Measurements from ENCODE around the gene TAF1C. TPM values are rescaled to one million over a fixed set of nuclear protein-coding genes. Genes with fewer than 3 reads are reported as not detected.
A peak's percentile ranks its signal among the peaks of the same experiment; 100 is the strongest.

The TAF1C gene, protein sequence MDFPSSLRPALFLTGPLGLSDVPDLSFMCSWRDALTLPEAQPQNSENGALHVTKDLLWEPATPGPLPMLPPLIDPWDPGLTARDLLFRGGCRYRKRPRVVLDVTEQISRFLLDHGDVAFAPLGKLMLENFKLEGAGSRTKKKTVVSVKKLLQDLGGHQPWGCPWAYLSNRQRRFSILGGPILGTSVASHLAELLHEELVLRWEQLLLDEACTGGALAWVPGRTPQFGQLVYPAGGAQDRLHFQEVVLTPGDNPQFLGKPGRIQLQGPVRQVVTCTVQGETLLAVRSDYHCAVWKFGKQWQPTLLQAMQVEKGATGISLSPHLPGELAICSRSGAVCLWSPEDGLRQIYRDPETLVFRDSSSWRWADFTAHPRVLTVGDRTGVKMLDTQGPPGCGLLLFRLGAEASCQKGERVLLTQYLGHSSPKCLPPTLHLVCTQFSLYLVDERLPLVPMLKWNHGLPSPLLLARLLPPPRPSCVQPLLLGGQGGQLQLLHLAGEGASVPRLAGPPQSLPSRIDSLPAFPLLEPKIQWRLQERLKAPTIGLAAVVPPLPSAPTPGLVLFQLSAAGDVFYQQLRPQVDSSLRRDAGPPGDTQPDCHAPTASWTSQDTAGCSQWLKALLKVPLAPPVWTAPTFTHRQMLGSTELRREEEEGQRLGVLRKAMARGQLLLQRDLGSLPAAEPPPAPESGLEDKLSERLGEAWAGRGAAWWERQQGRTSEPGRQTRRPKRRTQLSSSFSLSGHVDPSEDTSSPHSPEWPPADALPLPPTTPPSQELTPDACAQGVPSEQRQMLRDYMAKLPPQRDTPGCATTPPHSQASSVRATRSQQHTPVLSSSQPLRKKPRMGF
- 116 and 351 TPM in 2 replicates for total RNA-seq (2011; cell fraction: chromatin; rRNA removed; ENCODE audit: low replicate concordance)
- total RNA-seq (2011; cell fraction: nucleolus; rRNA removed) = 244 and 250 TPM in 2 replicates
- total RNA-seq (2011; cell fraction: nucleoplasm; rRNA removed) = 152 and 153 TPM in 2 replicates
- total RNA-seq (2014; rRNA removed) (26.2 and 43.0 TPM in 2 replicates), total RNA-seq (2014; rRNA removed; fragmentation: Illumina TruSeq; extraction: Trizol) (7.9 and 9.8 TPM in 2 replicates), total RNA-seq (2015; rRNA removed; fragmentation: Illumina TruSeq; extraction: Trizol) (22.3 and 23.0 TPM in 2 replicates), total RNA-seq (2021) (46.6 and 55.0 TPM in 2 replicates), polyA plus RNA-seq (2011; rRNA removed) (16.7 and 31.2 TPM in 2 replicates), polyA plus RNA-seq (2014; fragmentation: Illumina TruSeq; extraction: Trizol) (21.0 and 35.4 TPM in 2 replicates), polyA plus RNA-seq (2014; fragmentation: Nextera tagmentation; extraction: Ambion mirVana) (1 to 10 TPM; 1.5 TPM), polyA plus RNA-seq (2014; rRNA removed) (64.8 and 74.8 TPM in 2 replicates), polyA minus RNA-seq (2011; rRNA and poly(A)+ RNA removed) (15.9 and 16.8 TPM in 2 replicates), Bru-seq, nascent RNA (percentile 82 among the genes with signal in this experiment), BruChase-seq, experiment 1, labeled RNA remaining after a 2-hour chase (percentile 70 among the genes with signal in this experiment), BruChase-seq, experiment 2, labeled RNA remaining after a 6-hour chase (percentile 75 among the genes with signal in this experiment)
- 19.9 and 24.5 TPM in 2 replicates for polyA plus RNA-seq (2011; cell fraction: cytosol; rRNA removed)
- 377 and 587 TPM in 2 replicates for polyA plus RNA-seq (2011; cell fraction: nucleus; rRNA removed)
- 49.7 and 55.2 TPM in 2 replicates for polyA plus RNA-seq (2012)
- polyA minus RNA-seq (2011; cell fraction: cytosol; rRNA and poly(A)+ RNA removed) = 12.5 and 15.9 TPM in 2 replicates
- polyA minus RNA-seq (2011; cell fraction: nucleus; rRNA and poly(A)+ RNA removed) = 100 and 102 TPM in 2 replicates
- long read RNA-seq, experiment 1, full-length matches to known transcripts = 5 of 93 reads
- long read RNA-seq, experiment 1, partial matches to known transcripts = 73 of 93 reads
- long read RNA-seq, experiment 1, other reads (novel, unspliced or antisense) = 15 of 93 reads
- long read RNA-seq, experiment 2, partial matches to known transcripts = 4 of 28 reads
- long read RNA-seq, experiment 2, other reads (novel, unspliced or antisense) = 24 of 28 reads
- long read RNA-seq, experiment 3, partial matches to known transcripts = 0 of 11 reads
- long read RNA-seq, experiment 3, other reads (novel, unspliced or antisense) = 10 of 11 reads

DNA sequence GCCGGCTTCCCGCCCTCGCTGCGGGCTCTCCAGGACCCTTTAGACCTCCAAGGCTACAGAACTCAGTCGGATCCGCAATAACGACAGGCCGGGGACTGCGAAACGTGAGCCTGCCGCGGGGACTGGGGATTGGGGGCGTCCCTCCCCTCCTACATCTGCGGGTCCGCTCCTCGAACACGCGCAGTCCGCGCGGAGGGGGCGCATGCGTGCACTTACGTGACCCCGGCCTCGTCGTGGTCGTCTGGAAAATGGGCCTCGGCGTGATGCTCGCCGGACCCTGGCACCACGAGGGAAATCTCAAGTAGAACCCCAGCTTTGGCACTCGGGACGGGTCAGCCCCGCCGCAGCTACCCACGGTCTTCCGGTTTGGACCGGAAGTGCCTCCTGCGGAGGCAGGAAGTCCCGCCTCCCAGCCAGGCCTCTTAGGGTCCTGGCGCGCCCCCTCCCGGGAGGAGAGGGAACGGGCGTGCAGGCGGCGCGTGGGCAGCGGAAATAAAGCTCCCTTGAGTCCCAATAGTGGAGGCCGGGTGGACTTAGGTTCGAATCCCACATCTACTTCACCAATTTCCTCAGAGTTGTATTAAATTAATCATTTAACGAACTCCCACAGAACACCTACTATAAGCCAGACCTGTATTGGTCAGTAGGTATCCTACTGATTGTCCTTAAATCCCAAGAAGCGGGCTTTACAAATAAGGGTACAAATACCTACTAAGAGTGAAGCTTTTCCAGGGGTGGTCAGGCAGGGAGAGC, at the start of gene TAF1C:
Gene TAF1C, minus strand, starts transcription at position 373 of the 753 bp plus-strand sequence. CDS start 2,069 bp downstream, outside the sequence.
- in situ Hi-C loops (cut with MboI) = loop anchor here (10.0 kb wide), 1 partner anchor 232 kb away; the partner anchor contains the start of gene OSGIN1
- H3K79me2 ChIP-seq (ENCODE audit: control insufficient read depth, insufficient read depth, low read length) = peaks cover 26% of the 10 kb centered on the region
- ATAC-seq = peak; percentile 95
- ChIA-PET POLR2A (interaction anchor here (0.7 to 2.0 kb wide), 14 partner anchors 8 to 351 kb away, joined by 3 to 9 read pairs (median 4); partner anchors contain the start of gene MBTPS1), CTCF (ENCODE audit: low intra/inter-chr PET ratio) (interaction anchor here (0.7 to 2.2 kb wide), 4 partner anchors 102 to 301 kb away, joined by 3 to 26 read pairs (median 4); no protein-coding TSS in a partner anchor)
- peaks cover 2 to 10% of the 10 kb centered on the region in 2 experiments; a peak in 1 of 5 replicates for H3K27me3 ChIP-seq (ENCODE audit: control insufficient read depth in 2 of 2, insufficient read depth in 2 of 2, low read length in 2 of 2)
- no peaks in the 10 kb centered on the region for H4K20me1 ChIP-seq (replicated peaks; ENCODE audit: control insufficient read depth, insufficient read depth, low read length)
- FAIRE-seq = peak; percentile 95
- 2% methylated on average over 54 of the region's 55 CpGs for WGBS (ENCODE audit: insufficient coverage, low coverage, missing lambda C conversion rate)
- peak within 1 kb of the TSS; percentile 88 to 98 for H3K9ac ChIP-seq (ENCODE audit: insufficient read depth in 1 of 2, low read depth in 2 of 2, low read length in 2 of 2)
- peak within 1 kb of the TSS; percentile 98 for H3K4me2 ChIP-seq (ENCODE audit: insufficient read depth, low read length)
- peak within 1 kb of the TSS; percentile 78 for H3K27ac ChIP-seq (ENCODE audit: extremely low read depth, low read depth, low read length)
- peak; percentile 98 to 99 (median 99) for DNase-seq (ENCODE audit: extremely low read depth in 1 of 4, low spot score in 3 of 4)
- H2AFZ ChIP-seq (ENCODE audit: low read depth, low read length) = peak within 1 kb of the TSS; percentile 100
- intact Hi-C loops (cut with micrococcal nuclease) = loop anchor here (1.0 to 5.0 kb wide), 2 partner anchors 71 to 295 kb away; partner anchors contain the start of gene MBTPS1
- peaks cover 13% of the 10 kb centered on the region for H3K9me1 ChIP-seq (ENCODE audit: control insufficient read depth, insufficient read depth, low read length)
- peaks cover 2% of the 10 kb centered on the region; the same call in 1 of the 2 replicates for H3K9me3 ChIP-seq (replicated peaks; ENCODE audit: control insufficient read depth, insufficient read depth, low read depth, low read length)
- BruUV-seq (replicated peaks) = TSS peak; percentile 72
- peaks cover 5 to 34% of the 10 kb centered on the region in 2 experiments; a peak in 4 of 5 replicates for H3K4me1 ChIP-seq (replicated peaks in 1 of 2; ENCODE audit: control insufficient read depth in 2 of 2, insufficient read depth in 2 of 2, low read length in 2 of 2)
- peak within 1 kb of the TSS; percentile 94 for H3K4me3 ChIP-seq
- peaks cover 36% of the 10 kb centered on the region; the same call in 2 of the 3 replicates for H3K36me3 ChIP-seq (ENCODE audit: control insufficient read depth, insufficient read depth, low read length)
- TF ChIP-seq RAD21 (CRISPR knock-in tag; conservative IDR thresholded peaks at IDR 0.05 in 1 of 2, IDR thresholded peaks at IDR 0.05 in 1 of 2) (peak; percentile 80 to 89), LEF1 (IDR thresholded peaks at IDR 0.05) (no peak), ZNF253 (CRISPR knock-in tag; conservative IDR thresholded peaks at IDR 0.05) (no peak), ZNF124 (CRISPR knock-in tag; IDR thresholded peaks at IDR 0.05) (no peak), ETV6 (IDR thresholded peaks at IDR 0.05; ENCODE audit: borderline replicate concordance in 1 of 2, low read depth in 2 of 2, low read length in 1 of 2) (no peak), ETV6 (CRISPR knock-in tag; IDR thresholded peaks at IDR 0.05; ENCODE audit: borderline replicate concordance) (0 out of 2 replicates have a peak, but pooled peaks have one; percentile 22), SREBF2 (CRISPR knock-in tag; IDR thresholded peaks at IDR 0.05) (no peak), PHTF2 (CRISPR knock-in tag; IDR thresholded peaks at IDR 0.05) (no peak), ZNF699 (CRISPR knock-in tag; IDR thresholded peaks at IDR 0.05; ENCODE audit: insufficient replicate concordance) (no peak), SETDB1 (IDR thresholded peaks at IDR 0.05; ENCODE audit: low read length) (no peak)
